ENCODE measurements around the gene CTNND2. TPM values are rescaled to one million over a fixed set of nuclear protein-coding genes. Genes with fewer than 3 reads are reported as not detected.

Gene CTNND2
- total RNA-seq, 1 donor from 2014 or later, result 40.0 TPM

DNA sequence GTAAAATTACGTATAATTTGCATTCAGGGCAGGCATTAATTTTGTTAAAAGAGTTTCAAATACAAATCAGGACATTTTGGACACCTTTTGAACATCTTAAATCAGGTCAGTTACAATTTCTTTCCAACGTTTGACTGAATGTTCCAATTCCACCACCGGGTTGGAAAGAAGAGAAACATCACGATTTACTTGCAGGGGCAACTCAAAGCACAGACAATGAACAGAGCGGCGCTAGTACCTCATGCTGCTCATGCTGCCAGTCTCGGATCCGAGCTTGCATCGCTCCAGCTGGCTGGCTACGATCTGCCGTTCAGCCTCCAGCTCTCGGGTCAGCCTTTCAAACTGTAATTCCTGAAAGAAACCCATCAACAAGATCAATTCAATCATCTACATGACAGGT, 339.5 kb downstream of the CTNND2 start:
- Mint-ChIP-seq H3K9me3 (peaks cover 2% of the 10 kb centered on the region), H3K4me1 (no peaks in the 10 kb centered on the region), H3K27ac (ENCODE audit: unreplicated experiment) (no peak overlapping the region), H3K36me3 (ENCODE audit: low read depth) (peaks cover 14% of the 10 kb centered on the region), H3K4me3 (no peak overlapping the region), H3K27me3 (ENCODE audit: low read depth) (no peaks in the 10 kb centered on the region)
- DNase-seq (ENCODE audit: low read depth, low spot score), result no peak
- TF ChIP-seq, protein P1, sequence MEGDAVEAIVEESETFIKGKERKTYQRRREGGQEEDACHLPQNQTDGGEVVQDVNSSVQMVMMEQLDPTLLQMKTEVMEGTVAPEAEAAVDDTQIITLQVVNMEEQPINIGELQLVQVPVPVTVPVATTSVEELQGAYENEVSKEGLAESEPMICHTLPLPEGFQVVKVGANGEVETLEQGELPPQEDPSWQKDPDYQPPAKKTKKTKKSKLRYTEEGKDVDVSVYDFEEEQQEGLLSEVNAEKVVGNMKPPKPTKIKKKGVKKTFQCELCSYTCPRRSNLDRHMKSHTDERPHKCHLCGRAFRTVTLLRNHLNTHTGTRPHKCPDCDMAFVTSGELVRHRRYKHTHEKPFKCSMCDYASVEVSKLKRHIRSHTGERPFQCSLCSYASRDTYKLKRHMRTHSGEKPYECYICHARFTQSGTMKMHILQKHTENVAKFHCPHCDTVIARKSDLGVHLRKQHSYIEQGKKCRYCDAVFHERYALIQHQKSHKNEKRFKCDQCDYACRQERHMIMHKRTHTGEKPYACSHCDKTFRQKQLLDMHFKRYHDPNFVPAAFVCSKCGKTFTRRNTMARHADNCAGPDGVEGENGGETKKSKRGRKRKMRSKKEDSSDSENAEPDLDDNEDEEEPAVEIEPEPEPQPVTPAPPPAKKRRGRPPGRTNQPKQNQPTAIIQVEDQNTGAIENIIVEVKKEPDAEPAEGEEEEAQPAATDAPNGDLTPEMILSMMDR (conservative IDR thresholded peaks at IDR 0.05), result no peak

DNA sequence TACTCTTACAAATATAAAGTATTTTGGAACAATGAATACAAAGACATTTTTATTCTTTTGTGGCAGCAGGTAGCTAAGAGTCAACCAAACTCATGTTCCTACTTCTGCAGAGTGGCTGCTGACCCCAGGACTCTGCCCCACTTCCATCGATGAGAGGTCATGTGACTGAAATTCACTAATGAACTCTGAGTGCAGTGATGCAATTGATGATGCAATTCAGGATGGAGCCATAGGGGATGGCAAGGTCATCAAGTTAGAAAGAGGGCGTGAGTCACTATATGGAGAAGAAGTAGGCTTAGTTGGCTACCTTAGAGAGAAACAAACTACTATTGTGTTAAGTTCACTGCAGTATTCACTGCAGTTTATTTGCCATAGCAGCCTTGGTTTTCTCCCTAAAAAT, 340.4 kb downstream of the CTNND2 start:
- Mint-ChIP-seq H3K27ac (ENCODE audit: unreplicated experiment) (no peak overlapping the region), H3K9me3 (peaks cover 2% of the 10 kb centered on the region), H3K4me3 (no peak overlapping the region), H3K4me1 (no peaks in the 10 kb centered on the region), H3K36me3 (ENCODE audit: low read depth) (peaks cover 14% of the 10 kb centered on the region), H3K27me3 (ENCODE audit: low read depth) (no peaks in the 10 kb centered on the region)
- no peak for DNase-seq (ENCODE audit: low read depth, low spot score)
- TF ChIP-seq, protein P1 (conservative IDR thresholded peaks at IDR 0.05), result no peak

DNA sequence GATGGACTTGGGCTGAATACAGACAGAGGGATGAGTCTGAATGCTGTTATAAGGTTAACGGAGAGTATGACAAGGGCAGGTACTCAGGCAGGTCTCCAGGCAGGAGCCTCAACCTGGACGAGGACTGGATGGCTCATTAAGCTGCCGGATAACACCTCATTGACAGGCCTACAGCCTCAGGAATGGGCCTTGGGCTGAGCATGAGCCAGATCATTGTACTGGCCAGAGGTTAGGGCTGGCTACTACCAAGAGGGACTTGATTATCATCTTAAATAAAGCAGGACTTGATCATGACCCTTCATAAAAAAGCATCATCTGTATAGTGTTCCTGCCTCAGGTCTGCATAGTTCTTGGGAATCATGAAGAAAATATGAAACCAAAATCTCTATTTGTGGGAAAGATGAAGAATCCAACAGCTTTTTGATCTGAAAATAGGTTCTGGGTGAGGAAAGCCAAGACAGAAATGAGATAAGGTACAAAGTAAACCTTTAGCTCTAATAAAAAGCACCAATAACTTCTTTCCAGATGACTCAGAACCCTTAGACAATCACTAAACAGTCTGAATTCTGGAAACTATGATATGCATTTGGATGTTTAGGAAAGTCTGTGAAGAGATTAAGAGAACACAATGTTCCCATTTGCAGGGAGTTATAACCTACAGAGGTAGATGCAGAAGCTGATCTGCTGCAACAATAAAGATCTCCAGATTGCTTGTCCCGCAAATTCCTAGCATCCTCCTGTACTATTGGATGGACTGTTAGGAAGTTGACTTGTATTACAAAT, 343.1 kb downstream of the CTNND2 start:
- Mint-ChIP-seq H3K9me3 (peaks cover 2% of the 10 kb centered on the region), H3K4me1 (no peaks in the 10 kb centered on the region), H3K36me3 (ENCODE audit: low read depth) (peaks cover 14% of the 10 kb centered on the region), H3K4me3 (no peak overlapping the region), H3K27ac (ENCODE audit: unreplicated experiment) (no peak overlapping the region), H3K27me3 (ENCODE audit: low read depth) (no peaks in the 10 kb centered on the region)
- no peak for DNase-seq (ENCODE audit: low read depth, low spot score)
- TF ChIP-seq, protein P1 (conservative IDR thresholded peaks at IDR 0.05), result no peak

DNA sequence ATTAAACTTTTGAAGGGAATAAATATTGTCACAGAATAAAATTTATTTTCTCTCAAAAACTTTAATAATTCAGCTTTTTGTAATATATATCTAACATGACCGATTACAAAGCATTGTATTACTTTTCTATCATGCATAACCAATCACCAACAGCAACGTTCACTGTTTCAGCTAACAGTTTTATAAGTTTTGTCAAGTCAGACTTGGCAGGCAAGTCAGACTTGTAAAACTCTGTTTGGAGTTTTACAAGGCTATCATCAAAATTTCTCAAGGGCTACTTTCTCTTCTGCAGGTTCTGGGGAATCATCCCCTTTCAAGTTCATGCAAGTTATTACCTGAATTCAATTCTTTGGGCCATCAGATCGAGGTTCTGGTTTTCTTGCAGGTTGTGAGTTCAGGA, 347.2 kb downstream of the CTNND2 start:
- Mint-ChIP-seq H3K27me3 (ENCODE audit: low read depth) (no peaks in the 10 kb centered on the region), H3K4me3 (no peak overlapping the region), H3K4me1 (no peaks in the 10 kb centered on the region), H3K9me3 (peaks cover 2% of the 10 kb centered on the region), H3K36me3 (ENCODE audit: low read depth) (peaks cover 12% of the 10 kb centered on the region), H3K27ac (ENCODE audit: unreplicated experiment) (no peak overlapping the region)
- DNase-seq (ENCODE audit: low read depth, low spot score), result no peak
- TF ChIP-seq, protein P1 (conservative IDR thresholded peaks at IDR 0.05), result no peak

DNA sequence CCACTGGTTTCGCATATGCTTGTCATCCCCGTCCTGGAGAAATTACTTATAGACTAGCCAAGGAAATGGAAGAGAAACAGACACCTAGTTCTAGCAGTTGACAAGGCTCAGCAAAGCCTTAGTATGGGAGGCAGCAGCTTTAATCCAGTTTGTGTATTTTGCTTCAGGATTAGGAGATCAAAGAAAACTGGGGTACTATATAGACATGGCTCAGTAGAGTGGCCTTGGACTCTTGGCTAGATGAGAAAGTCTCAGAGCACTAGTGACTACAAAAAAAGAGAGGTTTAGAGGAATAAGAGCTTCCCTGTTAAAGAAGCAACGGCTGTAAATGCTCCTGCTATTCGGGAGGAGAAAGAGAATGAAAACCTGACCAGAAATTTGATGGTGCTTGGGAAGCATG, 349.1 kb downstream of the CTNND2 start:
- no peak overlapping the region for H3K27ac Mint-ChIP-seq (ENCODE audit: unreplicated experiment)
- TF ChIP-seq, protein P1 (conservative IDR thresholded peaks at IDR 0.05), result no peak
- H3K36me3 Mint-ChIP-seq (ENCODE audit: low read depth), result peaks cover 3% of the 10 kb centered on the region
- H3K4me1 Mint-ChIP-seq, result no peaks in the 10 kb centered on the region
- no peak overlapping the region for H3K4me3 Mint-ChIP-seq
- H3K27me3 Mint-ChIP-seq (ENCODE audit: low read depth), result no peaks in the 10 kb centered on the region
- DNase-seq (ENCODE audit: low read depth, low spot score), result no peak
- H3K9me3 Mint-ChIP-seq, result no peaks in the 10 kb centered on the region
